ENCODE measurements around the gene MTCL1.

Gene MTCL1

GRCh38 chr18:8800876-8801262 lies 95.5 kb downstream of the MTCL1 start:
- DNase-seq (ENCODE audit: low spot score in 2 of 2) (no peak), ATAC-seq (replicated peaks; ENCODE audit: extremely low read depth, poor library complexity, severe bottlenecking) (no peak)
- peaks cover 3% of the 10 kb centered on the region for H3K27me3 Mint-ChIP-seq
- no peak overlapping the region for H3K27ac Mint-ChIP-seq (ENCODE audit: low read depth)
- H3K9me3 Mint-ChIP-seq, result no peaks in the 10 kb centered on the region
- H3K36me3 Mint-ChIP-seq (ENCODE audit: insufficient read depth), result peaks cover 2% of the 10 kb centered on the region
- no peaks in the 10 kb centered on the region for H3K4me1 Mint-ChIP-seq
- H3K4me3 Mint-ChIP-seq, result no peak overlapping the region

- Mint-ChIP-seq H3K4me1 (no peaks in the 10 kb centered on the region), H3K36me3 (ENCODE audit: insufficient read depth) (peaks cover 1% of the 10 kb centered on the region), H3K27me3 (no peaks in the 10 kb centered on the region), H3K9me3 (no peaks in the 10 kb centered on the region), H3K27ac (ENCODE audit: low read depth) (no peak overlapping the region), H3K4me3 (no peak overlapping the region)
- DNase-seq (ENCODE audit: low spot score in 2 of 2) (no peak), ATAC-seq (replicated peaks; ENCODE audit: extremely low read depth, poor library complexity, severe bottlenecking) (no peak)
Measured at GRCh38 chr18:8801263-8801901, 96.0 kb downstream of the MTCL1 start.

- DNase-seq (ENCODE audit: low spot score in 2 of 2) (no peak), ATAC-seq (replicated peaks; ENCODE audit: extremely low read depth, poor library complexity, severe bottlenecking) (no peak)
- H3K4me3 Mint-ChIP-seq, result no peak overlapping the region
- H3K27ac Mint-ChIP-seq (ENCODE audit: low read depth), result no peak overlapping the region
- H3K27me3 Mint-ChIP-seq, result no peaks in the 10 kb centered on the region
- no peaks in the 10 kb centered on the region for H3K9me3 Mint-ChIP-seq
- H3K36me3 Mint-ChIP-seq (ENCODE audit: insufficient read depth), result no peaks in the 10 kb centered on the region
- H3K4me1 Mint-ChIP-seq, result peaks cover 1% of the 10 kb centered on the region
Measured at GRCh38 chr18:8802017-8802672, 96.8 kb downstream of the MTCL1 start.

DNA sequence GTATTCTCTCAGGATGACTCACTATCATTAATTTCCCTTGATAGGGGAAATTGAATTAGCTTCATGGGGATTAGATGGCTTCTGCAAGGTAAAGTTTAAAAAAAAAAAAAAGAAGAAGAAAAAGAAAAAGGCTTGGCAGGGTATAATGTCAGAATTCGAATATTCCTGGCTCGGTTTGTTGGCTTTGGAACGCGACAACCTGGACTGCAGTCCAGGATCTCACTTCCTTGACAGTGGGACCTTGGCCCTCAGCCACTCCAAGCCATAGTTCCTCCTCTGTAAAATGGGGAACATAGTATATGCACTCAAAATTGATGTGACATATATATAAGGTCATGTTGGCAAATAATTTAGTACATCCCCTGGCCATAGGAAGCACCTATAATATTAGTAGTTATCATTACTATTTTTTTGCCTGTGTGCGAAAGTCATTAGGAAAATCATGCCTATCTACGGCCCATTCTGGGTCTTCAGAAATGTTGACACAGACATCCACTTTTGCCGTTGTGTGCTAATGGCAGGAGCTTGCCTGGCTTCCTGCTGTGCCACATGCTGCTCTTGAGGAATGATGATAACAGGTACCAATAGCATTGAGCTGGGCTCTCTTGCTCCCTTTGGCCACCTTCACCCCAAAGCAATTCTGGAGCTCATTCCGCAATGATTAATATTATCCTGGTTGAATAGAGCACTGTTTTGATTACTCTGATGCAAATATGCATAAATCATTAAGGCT lies 97.9 kb downstream of the MTCL1 start:
- Mint-ChIP-seq H3K36me3 (ENCODE audit: insufficient read depth) (no peaks in the 10 kb centered on the region), H3K4me1 (peaks cover 8% of the 10 kb centered on the region), H3K9me3 (no peaks in the 10 kb centered on the region), H3K27ac (ENCODE audit: low read depth) (no peak overlapping the region), H3K27me3 (no peaks in the 10 kb centered on the region), H3K4me3 (no peak overlapping the region)
- ATAC-seq (replicated peaks; ENCODE audit: extremely low read depth, poor library complexity, severe bottlenecking) (no peak), DNase-seq (ENCODE audit: low spot score in 2 of 2) (no peak)

- Mint-ChIP-seq H3K9me3 (no peaks in the 10 kb centered on the region), H3K4me1 (peaks cover 8% of the 10 kb centered on the region), H3K27ac (ENCODE audit: low read depth) (no peak overlapping the region), H3K27me3 (no peaks in the 10 kb centered on the region), H3K4me3 (no peak overlapping the region), H3K36me3 (ENCODE audit: insufficient read depth) (no peaks in the 10 kb centered on the region)
- DNase-seq (ENCODE audit: low spot score in 2 of 2), result no peak
- no peak for ATAC-seq (replicated peaks; ENCODE audit: extremely low read depth, poor library complexity, severe bottlenecking)
Measured at GRCh38 chr18:8803957-8804356, 98.6 kb downstream of the MTCL1 start.

GRCh38 chr18:8805552-8805951 lies 100.2 kb downstream of the MTCL1 start:
- no peak overlapping the region for H3K27ac Mint-ChIP-seq (ENCODE audit: low read depth)
- H3K4me3 Mint-ChIP-seq, result no peak overlapping the region
- no peaks in the 10 kb centered on the region for H3K27me3 Mint-ChIP-seq
- no peak for DNase-seq (ENCODE audit: low spot score in 2 of 2)
- no peaks in the 10 kb centered on the region for H3K36me3 Mint-ChIP-seq (ENCODE audit: insufficient read depth)
- no peak for ATAC-seq (replicated peaks; ENCODE audit: extremely low read depth, poor library complexity, severe bottlenecking)
- no peaks in the 10 kb centered on the region for H3K9me3 Mint-ChIP-seq
- peaks cover 16% of the 10 kb centered on the region for H3K4me1 Mint-ChIP-seq

- Mint-ChIP-seq H3K36me3 (ENCODE audit: insufficient read depth) (no peaks in the 10 kb centered on the region), H3K27ac (ENCODE audit: low read depth) (no peak overlapping the region), H3K27me3 (no peaks in the 10 kb centered on the region), H3K4me1 (peaks cover 22% of the 10 kb centered on the region), H3K9me3 (no peaks in the 10 kb centered on the region), H3K4me3 (no peak overlapping the region)
- DNase-seq (ENCODE audit: low spot score in 2 of 2) (no peak), ATAC-seq (replicated peaks; ENCODE audit: extremely low read depth, poor library complexity, severe bottlenecking) (no peak)
Measured at GRCh38 chr18:8806100-8806797, 100.9 kb downstream of the MTCL1 start.

- Mint-ChIP-seq H3K36me3 (ENCODE audit: insufficient read depth) (no peaks in the 10 kb centered on the region), H3K9me3 (no peaks in the 10 kb centered on the region), H3K27me3 (no peaks in the 10 kb centered on the region), H3K27ac (ENCODE audit: low read depth) (no peak overlapping the region), H3K4me3 (no peak overlapping the region), H3K4me1 (peaks cover 23% of the 10 kb centered on the region)
- no peak for DNase-seq (ENCODE audit: low spot score in 2 of 2)
- no peak for ATAC-seq (replicated peaks; ENCODE audit: extremely low read depth, poor library complexity, severe bottlenecking)
Measured at GRCh38 chr18:8806798-8807487, 101.6 kb downstream of the MTCL1 start.

- peaks cover 23% of the 10 kb centered on the region for H3K4me1 Mint-ChIP-seq
- no peak overlapping the region for H3K27ac Mint-ChIP-seq (ENCODE audit: low read depth)
- H3K4me3 Mint-ChIP-seq, result no peak overlapping the region
- no peaks in the 10 kb centered on the region for H3K9me3 Mint-ChIP-seq
- ATAC-seq (replicated peaks; ENCODE audit: extremely low read depth, poor library complexity, severe bottlenecking), result no peak
- no peak for DNase-seq (ENCODE audit: low spot score in 2 of 2)
- H3K27me3 Mint-ChIP-seq, result peaks cover 2% of the 10 kb centered on the region
- H3K36me3 Mint-ChIP-seq (ENCODE audit: insufficient read depth), result no peaks in the 10 kb centered on the region
Measured at GRCh38 chr18:8807488-8807805, 102.1 kb downstream of the MTCL1 start.

- no peaks in the 10 kb centered on the region for H3K36me3 Mint-ChIP-seq (ENCODE audit: insufficient read depth)
- H3K4me3 Mint-ChIP-seq, result no peak overlapping the region
- DNase-seq (ENCODE audit: low spot score in 2 of 2), result no peak
- H3K4me1 Mint-ChIP-seq, result peaks cover 23% of the 10 kb centered on the region
- ATAC-seq (replicated peaks; ENCODE audit: extremely low read depth, poor library complexity, severe bottlenecking), result no peak
- H3K9me3 Mint-ChIP-seq, result no peaks in the 10 kb centered on the region
- peaks cover 7% of the 10 kb centered on the region for H3K27me3 Mint-ChIP-seq
- no peak overlapping the region for H3K27ac Mint-ChIP-seq (ENCODE audit: low read depth)
Measured at GRCh38 chr18:8808001-8808400, 102.6 kb downstream of the MTCL1 start.

DNA sequence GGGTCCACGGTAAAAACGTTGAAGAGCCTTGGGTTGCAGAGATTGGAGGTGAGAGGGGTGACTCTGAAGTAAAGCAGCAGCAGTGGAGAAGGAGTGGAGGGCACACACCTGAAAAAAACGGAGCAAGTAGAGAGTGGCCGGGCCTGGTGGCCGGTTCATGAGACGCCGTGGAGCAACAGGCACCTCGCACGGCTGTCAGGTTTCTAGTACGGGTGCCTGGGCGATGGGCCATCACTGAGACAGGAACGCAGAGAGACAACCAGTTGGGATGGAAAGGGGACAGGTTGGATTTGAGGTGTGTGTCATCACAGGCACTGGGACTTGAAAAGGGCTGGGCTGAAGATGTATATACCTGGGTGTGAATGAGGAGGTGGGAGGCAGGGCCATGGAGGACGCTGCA lies 104.2 kb downstream of the MTCL1 start:
- H3K9me3 Mint-ChIP-seq, result no peaks in the 10 kb centered on the region
- no peak for ATAC-seq (replicated peaks; ENCODE audit: extremely low read depth, poor library complexity, severe bottlenecking)
- H3K27ac Mint-ChIP-seq (ENCODE audit: low read depth), result no peak overlapping the region
- H3K36me3 Mint-ChIP-seq (ENCODE audit: insufficient read depth), result no peaks in the 10 kb centered on the region
- no peak overlapping the region for H3K4me3 Mint-ChIP-seq
- no peak for DNase-seq (ENCODE audit: low spot score in 2 of 2)
- H3K27me3 Mint-ChIP-seq, result peaks cover 11% of the 10 kb centered on the region
- H3K4me1 Mint-ChIP-seq, result peaks cover 23% of the 10 kb centered on the region

GRCh38 chr18:8810157-8810556 lies 104.8 kb downstream of the MTCL1 start:
- H3K9me3 Mint-ChIP-seq, result no peaks in the 10 kb centered on the region

More at GRCh38 chr18:8810157-8810556, 104.8 kb downstream of the MTCL1 start:
- H3K27me3 Mint-ChIP-seq, result peaks cover 11% of the 10 kb centered on the region
- DNase-seq (ENCODE audit: low spot score in 2 of 2) (no peak), ATAC-seq (replicated peaks; ENCODE audit: extremely low read depth, poor library complexity, severe bottlenecking) (no peak)
- no peak overlapping the region for H3K27ac Mint-ChIP-seq (ENCODE audit: low read depth)
- no peaks in the 10 kb centered on the region for H3K36me3 Mint-ChIP-seq (ENCODE audit: insufficient read depth)
- H3K4me3 Mint-ChIP-seq, result no peak overlapping the region
- peaks cover 23% of the 10 kb centered on the region for H3K4me1 Mint-ChIP-seq
